NB4 (cell line): Measurements from ENCODE around the gene OLIG2.

Experiments
- DNase-seq: peaks from one replicate; pipeline ENCODE4 v3.0.0; 2010; ENCODE audit warnings: low read depth
- H3K4me3 ChIP-seq: one replicate; pipeline ENCODE4 v1.5.1; 2011; ENCODE audit warnings: mild to moderate bottlenecking, low read depth, low read length, moderate library complexity
- MAX ChIP-seq: IDR thresholded peaks from 2 replicates; pipeline ENCODE4 v1.6.1; 2011; ENCODE audit warnings: low read depth, low read length
- MYC ChIP-seq: IDR thresholded peaks from 2 replicates; pipeline ENCODE4 v1.6.1; 2011; ENCODE audit warnings: low read depth, low read length
- POLR2A ChIP-seq: IDR thresholded peaks from 2 replicates; pipeline ENCODE4 v1.6.1; 2011; ENCODE audit warnings: mild to moderate bottlenecking; ENCODE audit not compliant: insufficient read length; ENCODE audit errors: extremely low read depth
- TF ChIP-seq, protein P1 (sequence below): IDR thresholded peaks from one replicate; pipeline ENCODE4 v1.5.1; 2012; ENCODE audit warnings: low read depth, low read length

The OLIG2 gene

DNA sequence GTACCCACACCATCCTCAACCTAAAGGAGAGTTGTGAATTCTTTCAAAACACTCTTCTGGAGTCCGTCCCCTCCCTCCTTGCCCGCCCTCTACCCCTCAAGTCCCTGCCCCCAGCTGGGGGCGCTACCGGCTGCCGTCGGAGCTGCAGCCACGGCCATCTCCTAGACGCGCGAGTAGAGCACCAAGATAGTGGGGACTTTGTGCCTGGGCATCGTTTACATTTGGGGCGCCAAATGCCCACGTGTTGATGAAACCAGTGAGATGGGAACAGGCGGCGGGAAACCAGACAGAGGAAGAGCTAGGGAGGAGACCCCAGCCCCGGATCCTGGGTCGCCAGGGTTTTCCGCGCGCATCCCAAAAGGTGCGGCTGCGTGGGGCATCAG is 638 bp upstream of the OLIG2 start:
- DNase-seq = peak; percentile 86

GRCh38 chr21:33026443-33026858 is 716 bp downstream of the OLIG2 start:
- H3K4me3 ChIP-seq = peak overlapping the region; percentile 94
- peak; percentile 42 for DNase-seq

More for the DNA sequence above, 638 bp upstream of the OLIG2 start:
- H3K4me3 ChIP-seq = peak overlapping the region; percentile 59
- TF ChIP-seq MYC (no peak), POLR2A (no peak), MAX (no peak)
- TF ChIP-seq, protein P1, sequence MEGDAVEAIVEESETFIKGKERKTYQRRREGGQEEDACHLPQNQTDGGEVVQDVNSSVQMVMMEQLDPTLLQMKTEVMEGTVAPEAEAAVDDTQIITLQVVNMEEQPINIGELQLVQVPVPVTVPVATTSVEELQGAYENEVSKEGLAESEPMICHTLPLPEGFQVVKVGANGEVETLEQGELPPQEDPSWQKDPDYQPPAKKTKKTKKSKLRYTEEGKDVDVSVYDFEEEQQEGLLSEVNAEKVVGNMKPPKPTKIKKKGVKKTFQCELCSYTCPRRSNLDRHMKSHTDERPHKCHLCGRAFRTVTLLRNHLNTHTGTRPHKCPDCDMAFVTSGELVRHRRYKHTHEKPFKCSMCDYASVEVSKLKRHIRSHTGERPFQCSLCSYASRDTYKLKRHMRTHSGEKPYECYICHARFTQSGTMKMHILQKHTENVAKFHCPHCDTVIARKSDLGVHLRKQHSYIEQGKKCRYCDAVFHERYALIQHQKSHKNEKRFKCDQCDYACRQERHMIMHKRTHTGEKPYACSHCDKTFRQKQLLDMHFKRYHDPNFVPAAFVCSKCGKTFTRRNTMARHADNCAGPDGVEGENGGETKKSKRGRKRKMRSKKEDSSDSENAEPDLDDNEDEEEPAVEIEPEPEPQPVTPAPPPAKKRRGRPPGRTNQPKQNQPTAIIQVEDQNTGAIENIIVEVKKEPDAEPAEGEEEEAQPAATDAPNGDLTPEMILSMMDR = peak; percentile 61

DNA sequence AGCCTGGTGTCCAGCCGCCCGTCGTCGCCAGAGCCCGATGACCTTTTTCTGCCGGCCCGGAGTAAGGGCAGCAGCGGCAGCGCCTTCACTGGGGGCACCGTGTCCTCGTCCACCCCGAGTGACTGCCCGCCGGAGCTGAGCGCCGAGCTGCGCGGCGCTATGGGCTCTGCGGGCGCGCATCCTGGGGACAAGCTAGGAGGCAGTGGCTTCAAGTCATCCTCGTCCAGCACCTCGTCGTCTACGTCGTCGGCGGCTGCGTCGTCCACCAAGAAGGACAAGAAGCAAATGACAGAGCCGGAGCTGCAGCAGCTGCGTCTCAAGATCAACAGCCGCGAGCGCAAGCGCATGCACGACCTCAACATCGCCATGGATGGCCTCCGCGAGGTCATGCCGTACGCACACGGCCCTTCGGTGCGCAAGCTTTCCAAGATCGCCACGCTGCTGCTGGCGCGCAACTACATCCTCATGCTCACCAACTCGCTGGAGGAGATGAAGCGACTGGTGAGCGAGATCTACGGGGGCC is 1.2 kb downstream of the OLIG2 start:
- DNase-seq = no peak
- peak overlapping the region; percentile 94 for H3K4me3 ChIP-seq
- no peak for TF ChIP-seq MYC
- no peak for TF ChIP-seq MAX
- TF ChIP-seq, protein P1 = no peak
- no peak for TF ChIP-seq POLR2A

More at GRCh38 chr21:33026443-33026858, 716 bp downstream of the OLIG2 start:
- TF ChIP-seq MAX (no peak), MYC (no peak), POLR2A (no peak)
- TF ChIP-seq, protein P1 = no peak

DNA sequence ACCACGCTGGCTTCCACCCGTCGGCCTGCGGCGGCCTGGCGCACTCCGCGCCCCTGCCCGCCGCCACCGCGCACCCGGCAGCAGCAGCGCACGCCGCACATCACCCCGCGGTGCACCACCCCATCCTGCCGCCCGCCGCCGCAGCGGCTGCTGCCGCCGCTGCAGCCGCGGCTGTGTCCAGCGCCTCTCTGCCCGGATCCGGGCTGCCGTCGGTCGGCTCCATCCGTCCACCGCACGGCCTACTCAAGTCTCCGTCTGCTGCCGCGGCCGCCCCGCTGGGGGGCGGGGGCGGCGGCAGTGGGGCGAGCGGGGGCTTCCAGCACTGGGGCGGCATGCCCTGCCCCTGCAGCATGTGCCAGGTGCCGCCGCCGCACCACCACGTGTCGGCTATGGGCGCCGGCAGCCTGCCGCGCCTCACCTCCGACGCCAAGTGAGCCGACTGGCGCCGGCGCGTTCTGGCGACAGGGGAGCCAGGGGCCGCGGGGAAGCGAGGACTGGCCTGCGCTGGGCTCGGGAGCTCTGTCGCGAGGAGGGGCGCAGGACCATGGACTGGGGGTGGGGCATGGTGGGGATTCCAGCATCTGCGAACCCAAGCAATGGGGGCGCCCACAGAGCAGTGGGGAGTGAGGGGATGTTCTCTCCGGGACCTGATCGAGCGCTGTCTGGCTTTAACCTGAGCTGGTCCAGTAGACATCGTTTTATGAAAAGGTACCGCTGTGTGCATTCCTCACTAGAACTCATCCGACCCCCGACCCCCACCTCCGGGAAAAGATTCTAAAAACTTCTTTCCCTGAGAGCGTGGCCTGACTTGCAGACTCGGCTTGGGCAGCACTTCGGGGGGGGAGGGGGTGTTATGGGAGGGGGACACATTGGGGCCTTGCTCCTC is 1.9 kb downstream of the OLIG2 start:
- no peak for DNase-seq
- TF ChIP-seq POLR2A (no peak), MYC (no peak), MAX (no peak)
- TF ChIP-seq, protein P1 = no peak
- peak overlapping the region; percentile 48 for H3K4me3 ChIP-seq

GRCh38 chr21:33028287-33028670 is 2.5 kb downstream of the OLIG2 start:
- no peak for DNase-seq
- H3K4me3 ChIP-seq = peak overlapping the region; percentile 48
- TF ChIP-seq MAX (no peak), MYC (no peak), POLR2A (no peak)
- TF ChIP-seq, protein P1 = no peak
